Upper lobe of left lung (tissue), 4 donors: ENCODE results near the gene COL3A1.

Source experiments
- CTCF ChIP-seq, 6 experiments: fragments of 450-650 bp in 4 of 6; fragments of 200-600 bp in 2 of 6; sonication (generic) in 2 of 6; IDR thresholded peaks; one replicate each; pipeline ENCODE4 v1.5.1; 2016 to 2019; ENCODE audit warnings: antibody characterized with exemption in 6 of 6
- EP300 ChIP-seq, 4 donors: sonication (generic); formaldehyde crosslinking; IDR thresholded peaks; one replicate each; pipeline ENCODE4 v1.5.1; 2017; ENCODE audit warnings: antibody characterized with exemption in 4 of 4, control low read depth in 2 of 4
- POLR2A ChIP-seq, 4 donors: fragments of 450-650 bp; IDR thresholded peaks; one replicate each; pipeline ENCODE4 v1.5.1; 2016 to 2017; ENCODE audit warnings: antibody characterized with exemption in 4 of 4, mild to moderate bottlenecking in 2 of 4

GRCh38 chr2:189045836-189046235 is 71.7 kb downstream of the COL3A1 start:
- TF ChIP-seq POLR2A (IDR thresholded peaks at IDR 0.05) (no peak), CTCF (IDR thresholded peaks at IDR 0.05) (no peak), EP300 (IDR thresholded peaks at IDR 0.05) (no peak)
